HG02938 (cell line): Measurements from ENCODE around the gene LLGL1.

ENCODE experiments used
- ATAC-seq: cut with Tn5 transposase; IDR thresholded peaks from one replicate; pipeline ENCODE4 v1.9.1; 2021; ENCODE audit warnings: mild to moderate bottlenecking, moderate library complexity; ENCODE audit not compliant: unreplicated experiment

The LLGL1 gene

DNA sequence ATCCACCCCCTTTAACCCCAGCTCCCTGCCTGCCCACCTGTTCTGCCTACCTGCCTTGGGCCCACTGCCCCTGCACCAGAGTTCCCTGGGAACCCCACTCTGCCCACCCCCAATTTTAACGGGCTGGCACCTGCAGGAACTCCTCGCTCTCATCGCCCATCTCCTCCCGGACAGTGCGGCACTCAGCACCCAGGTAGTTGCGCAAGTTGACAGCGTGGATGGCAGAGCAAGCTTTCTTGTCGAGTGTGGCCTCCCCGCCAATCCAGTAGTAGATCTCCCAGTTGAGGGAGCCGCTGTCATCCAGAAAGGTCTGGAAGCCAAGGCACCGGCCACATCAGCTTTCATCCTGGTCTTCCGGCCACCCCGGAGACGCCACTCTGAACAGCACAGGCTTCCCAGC, 25.3 kb downstream of the LLGL1 start:
- no peak for ATAC-seq

DNA sequence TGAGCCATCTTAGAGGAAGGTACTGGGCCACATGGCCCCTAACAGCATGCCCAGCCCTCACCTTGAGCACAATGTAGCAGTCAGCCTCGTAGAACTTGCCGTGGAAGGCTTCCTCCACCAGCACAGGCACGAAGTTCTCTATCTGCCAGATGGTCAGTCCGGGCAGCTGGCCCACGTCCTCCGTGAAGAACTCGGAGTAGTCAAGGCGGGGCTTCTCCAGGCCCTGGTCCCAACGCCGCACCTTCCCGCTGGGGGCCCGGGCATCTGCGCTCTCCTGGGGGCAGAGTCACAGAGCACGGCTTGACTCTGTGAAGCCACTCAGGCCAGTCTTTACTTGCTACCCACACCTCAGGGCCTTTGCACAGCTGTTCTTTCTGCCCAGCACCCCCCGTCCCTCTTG, 25.8 kb downstream of the LLGL1 start:
- no peak for ATAC-seq

DNA sequence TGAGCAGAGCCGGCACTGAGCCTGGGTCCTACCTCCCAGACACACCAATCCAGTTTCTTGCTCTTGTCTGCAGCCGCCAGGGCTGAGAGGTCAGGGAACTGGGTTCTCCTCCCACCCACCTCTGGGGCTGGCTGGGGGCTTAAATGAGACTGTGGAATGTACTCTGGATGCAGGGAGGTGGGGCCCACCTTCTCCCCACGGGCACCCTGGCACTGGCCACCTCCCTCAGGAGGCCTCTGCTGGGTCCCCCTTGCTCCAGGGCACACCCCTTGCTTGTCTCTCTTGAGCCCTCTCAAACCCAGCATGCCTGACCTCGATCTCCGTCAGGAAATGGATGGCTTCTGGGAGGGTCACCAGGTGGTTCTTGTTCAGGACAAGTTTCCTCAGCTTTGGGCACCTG, 26.7 kb downstream of the LLGL1 start:
- no peak for ATAC-seq

DNA sequence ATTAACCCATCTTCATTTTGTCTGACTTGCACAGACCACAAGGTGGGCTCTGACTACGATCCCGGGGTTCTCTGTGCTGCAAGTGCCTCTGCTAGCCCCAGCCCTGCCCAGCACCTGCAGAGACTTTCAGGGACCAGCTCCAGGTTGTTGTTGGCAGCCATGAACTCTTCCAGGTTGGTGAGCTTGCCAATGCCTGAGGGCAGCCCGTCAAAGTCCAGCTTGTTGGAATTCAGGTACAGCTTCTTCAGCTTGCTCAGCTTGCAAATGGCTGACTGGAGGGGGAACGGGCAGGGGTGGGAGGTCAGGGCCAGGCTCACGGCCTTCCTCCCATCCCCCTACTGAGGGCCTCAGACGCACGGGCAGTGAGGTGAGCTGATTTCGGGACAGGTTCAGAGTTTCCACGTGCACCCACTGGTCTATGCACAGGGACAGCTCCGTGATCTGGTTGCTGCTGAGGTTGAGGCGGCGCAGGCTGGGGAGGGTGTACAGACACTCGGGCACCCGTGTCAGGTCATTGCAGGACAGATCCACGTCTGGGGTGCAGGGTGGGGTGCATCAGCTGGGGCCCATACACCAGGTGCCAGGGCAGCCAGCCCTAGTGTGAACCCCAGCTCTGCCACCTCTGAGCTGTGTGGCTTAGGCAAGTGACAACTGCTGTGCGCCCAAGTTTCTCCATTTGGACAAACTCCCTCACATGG, 27.9 kb downstream of the LLGL1 start:
- ATAC-seq, result no peak

DNA sequence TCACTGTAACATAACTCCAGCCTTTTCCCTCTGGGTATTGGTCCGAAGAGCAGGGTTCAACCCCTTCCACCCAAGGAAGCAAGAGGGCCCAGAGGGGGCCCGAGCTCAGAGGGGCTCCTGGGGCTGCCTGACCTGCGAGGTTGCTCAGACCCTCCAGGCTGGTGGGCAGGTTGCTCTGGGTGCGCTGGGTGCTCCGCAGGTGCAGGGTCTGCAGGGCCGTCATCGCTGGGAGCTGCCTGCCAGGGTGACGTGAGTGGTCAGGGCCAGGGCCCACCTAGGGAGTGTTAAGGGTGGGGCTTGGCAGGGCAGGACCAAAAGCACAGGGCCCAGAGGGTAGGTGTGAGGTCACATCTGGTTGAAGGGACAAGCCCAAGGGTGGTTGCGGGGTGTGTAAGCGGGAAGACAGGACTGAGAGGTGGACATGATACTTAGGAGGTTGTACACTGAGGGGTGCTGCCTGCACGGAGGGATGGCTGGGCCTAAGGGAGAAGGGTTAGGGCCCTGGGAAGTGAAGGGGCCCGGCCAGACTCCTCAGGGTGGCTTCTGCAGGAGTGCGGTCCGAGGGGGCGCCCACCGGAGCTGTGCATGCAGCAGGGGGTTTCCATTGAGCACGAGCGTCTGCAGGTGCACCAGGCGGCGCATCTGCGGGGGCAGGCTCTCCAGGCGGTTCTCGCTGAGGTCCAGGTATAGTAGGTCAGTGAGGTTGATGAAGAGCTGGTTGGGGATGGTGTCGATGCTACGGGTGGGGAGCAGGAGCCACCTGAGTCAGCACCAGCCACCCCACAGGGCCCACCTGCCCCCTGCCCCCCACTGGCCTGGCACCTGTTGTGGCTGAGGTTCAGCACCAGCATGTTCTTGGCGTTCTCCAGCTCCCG, 28.7 kb downstream of the LLGL1 start:
- no peak for ATAC-seq

DNA sequence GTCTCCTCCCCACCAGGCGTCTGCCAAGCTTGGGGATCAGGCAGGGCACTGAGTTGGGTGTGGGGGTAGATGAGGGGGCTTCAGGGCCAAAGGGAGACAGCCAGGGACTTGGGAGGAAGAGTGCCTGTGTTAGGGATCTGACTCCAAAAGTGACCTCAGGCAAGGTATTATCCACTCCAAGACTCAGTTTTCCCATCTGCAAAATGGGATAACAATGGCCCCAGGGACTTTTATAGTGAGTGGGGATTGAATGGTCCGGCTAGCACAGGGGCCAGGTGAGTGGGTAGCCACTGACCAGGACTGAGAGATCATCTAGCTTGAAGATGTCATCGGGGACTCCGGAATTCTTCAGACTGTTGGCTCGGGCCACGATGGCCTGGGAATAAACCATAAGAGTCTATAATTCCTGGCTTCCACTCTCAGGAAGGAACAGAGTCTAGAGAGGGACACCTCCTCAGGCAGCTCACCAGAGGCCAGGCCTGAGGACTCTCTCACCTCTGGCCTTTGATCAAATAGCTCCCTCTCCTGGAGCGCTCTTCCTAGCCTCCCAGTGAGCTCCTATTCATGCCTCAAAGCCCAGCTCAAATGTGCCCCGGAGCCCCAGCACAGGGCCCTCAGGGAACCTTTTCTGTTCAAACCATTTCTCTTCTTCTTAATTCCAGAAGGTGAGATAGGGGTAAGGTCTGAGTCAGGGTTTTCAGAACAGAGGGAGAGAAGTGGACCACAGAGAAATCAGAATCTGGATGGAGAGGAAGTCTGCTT, 29.6 kb downstream of the LLGL1 start:
- ATAC-seq, result no peak

DNA sequence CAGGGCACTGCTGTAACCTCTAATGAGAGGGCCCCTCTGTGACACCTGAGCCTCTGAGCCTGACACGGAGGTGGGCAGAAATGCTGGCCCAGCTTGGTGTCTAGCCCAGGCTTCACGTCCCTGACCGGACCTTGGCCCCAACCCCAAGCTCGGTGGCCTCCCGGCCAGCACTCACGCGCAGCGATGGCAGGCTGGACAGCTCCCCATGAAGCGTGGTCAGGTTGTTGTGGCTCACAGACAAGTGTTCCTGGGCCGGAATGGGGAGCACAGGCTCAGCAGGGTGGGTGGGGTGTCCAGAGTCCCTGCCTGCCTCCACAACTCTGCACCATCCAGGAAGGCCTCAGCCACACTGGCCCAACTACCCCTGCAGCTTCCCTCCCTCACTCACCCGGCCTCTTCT, 30.9 kb downstream of the LLGL1 start:
- ATAC-seq, result no peak

DNA sequence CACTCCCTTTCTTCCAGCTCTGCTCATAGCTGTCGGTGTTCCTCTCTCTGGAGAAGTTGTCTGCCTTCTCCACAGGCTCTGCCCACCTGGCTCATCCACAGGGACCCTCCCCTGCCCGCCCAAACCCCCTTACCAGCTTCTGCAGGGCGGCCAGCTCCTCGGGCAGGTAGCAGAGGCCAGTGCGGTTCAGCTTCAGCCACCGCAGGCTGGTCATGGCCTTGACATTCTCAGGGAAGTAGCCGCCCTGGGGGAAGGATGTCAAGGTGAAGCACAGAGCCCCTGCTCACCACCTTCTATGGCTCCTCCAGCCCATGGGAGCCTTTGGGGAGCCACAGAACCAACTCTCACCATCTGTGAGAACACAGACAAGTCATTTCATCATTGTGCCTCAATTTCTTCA, 31.3 kb downstream of the LLGL1 start:
- no peak for ATAC-seq

DNA sequence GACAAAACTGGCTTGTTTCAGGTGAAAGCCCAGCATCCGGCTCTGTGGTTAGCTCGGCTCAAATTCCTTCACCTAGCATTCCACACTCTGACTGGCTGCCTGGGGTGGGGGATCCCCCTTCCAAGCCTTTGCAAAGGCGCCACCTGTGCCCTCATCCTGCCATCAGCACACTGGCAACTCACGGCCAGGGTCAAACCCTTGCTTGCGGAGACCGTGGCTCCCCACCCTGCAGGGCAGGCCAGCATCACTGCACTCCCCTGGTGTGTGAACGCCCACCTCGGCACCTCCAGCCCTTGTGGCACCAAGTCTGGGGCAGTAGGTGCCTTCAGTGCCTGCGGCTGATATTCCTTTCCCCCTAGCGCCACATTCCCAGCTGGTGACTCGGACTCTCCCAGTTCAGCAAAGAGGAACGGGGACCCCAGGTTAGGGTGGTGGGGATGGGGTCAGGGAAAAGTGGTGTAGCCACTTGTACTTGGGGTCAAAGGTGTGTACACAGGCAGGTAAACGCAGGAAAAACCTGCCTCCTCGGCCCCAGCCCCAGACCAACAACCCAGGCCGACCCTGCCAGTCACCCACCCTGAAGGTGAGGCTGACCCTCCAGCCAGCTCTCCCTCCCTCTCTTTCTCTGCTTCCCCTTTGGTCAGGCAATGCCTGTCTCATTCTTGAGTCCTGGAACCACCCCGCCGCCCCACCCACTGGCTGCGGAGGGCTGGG, 32.0 kb downstream of the LLGL1 start:
- ATAC-seq, result no peak

DNA sequence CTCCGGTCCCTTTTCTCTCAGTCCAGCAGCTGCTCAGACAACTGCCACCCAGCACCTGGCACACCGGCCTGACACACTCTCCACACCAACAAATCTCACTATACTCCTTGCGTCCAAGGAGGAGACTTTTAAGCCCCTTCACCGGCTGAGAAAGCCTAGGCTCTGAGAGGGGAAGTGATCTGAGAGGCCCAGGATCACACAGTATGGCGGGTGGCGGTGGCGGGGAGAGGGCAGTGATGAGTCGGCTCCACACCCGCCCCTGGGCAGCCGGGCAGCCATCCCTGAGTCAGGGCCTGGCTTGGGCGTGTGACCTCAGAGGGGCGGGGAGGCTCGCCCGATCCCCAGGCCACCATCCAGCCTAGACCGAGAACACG, 32.5 kb downstream of the LLGL1 start:
- ATAC-seq, result no peak

DNA sequence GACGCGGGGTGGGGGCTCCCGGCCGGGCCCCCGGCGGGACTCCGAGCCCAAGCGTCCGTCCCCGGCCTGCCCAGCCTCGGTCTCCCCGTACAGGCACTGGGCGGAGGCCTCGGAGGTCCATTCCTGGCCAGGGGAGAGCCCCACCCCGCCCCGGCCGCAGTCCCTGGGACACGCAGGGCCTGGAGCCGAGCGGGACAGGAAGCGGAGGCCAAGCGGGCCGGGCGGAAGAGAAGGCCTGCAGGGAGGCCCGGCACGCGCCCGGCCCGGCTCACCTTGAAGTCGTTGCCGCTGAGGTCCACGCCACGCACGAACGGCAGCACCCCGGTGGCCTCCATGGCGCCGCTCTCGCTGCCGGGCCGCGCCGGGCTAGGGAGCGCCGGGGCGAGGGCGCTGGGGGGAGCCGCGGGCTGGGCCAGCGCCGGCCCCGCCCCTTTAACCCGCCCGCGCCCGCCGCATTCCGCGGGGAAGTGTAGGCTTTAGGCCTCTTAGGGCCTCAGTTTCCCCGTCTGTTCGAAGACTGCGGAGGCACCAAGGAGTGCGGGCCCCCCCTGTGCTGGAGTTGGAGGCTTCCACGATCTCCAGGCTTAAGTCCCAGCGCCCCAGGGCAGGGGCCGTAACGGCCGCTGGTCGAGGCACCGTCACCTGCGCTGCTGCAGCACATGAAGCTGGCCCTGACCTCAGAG, 33.1 kb downstream of the LLGL1 start, which contains the start of gene FLII:
TSS of gene FLII (minus strand) at position 383 of the 683 bp plus-strand sequence. CDS start at position 335, 48 bp downstream.
- no peak for ATAC-seq

DNA sequence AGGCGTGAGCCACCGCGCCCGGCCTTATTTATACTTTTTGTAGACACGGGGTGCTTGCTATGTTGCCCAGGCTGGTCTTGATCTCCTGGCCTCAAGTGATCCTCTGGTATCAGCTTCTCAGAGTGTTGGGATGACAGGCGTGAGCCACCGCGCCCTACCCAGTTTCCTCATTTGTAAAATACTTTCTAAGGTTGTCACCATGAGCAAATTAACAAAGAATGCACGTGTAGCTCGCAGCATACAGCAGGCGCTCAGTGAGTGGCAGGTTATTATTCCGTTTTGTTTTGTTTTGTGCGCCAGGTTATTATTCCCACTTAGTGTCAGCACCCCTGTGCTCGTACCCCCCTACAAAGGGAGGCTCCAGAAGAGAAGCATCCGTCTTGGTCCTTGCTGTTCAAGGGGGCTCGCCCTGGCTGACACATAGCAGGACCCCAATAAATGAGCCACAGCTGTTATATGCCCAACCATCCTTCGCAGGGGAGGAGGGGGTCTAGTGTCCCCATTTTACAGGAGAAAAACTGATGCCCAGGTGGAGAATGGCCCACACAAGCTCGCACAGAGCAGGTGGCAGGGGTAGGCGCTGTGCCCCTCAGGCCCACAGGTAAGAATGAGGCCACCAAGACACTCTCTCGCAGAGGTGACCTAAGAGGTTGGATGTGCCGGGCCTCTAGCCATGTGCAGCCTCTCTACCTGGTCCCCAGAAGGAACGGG, 34.3 kb downstream of the LLGL1 start:
- no peak for ATAC-seq

DNA sequence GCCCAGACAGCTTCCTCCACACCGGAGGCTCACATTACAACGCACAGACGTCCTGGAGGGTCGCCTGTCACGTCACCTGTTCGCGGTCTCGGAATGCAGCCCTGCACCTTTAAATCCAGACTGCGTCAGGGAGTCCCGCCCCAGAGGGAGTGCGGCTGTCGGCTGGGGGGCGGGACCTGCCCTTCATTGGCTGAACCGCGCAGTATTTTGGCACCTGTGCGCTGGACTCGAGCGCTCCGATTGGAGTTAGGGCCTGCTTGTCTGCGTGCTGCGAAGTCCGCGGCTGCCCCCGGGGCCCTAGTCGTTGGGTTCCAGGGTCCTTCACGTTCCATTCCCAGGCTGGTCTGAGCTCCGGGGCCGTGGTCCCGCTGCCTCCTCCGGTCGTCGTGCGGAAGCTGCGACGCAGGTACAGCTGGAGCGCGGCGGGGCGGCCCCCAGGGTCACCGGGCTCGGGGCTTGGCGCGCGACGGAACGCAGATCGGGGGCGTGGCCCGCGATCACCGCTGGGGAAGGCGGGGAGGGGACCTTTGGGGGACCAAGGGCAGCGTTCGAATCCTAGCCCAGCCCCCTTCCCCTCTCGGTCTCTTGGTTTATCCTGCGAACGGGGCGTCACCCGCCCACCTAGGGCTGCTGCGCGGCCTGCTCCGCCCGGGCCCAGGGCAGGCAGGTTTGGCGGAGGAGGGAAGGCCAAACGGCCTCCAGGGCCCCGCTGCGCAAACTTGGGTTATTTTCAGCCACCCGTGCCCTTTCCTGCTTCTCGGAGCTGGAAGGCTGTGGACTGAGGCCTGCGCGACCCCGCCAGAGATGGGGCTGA, 35.1 kb downstream of the LLGL1 start, which contains the start of gene MIEF2:
TSS of gene MIEF2 (plus strand) at position 331 of the 814 bp plus-strand sequence. CDS start 2,059 bp downstream, outside the sequence.
- ATAC-seq, result peak; percentile 87

DNA sequence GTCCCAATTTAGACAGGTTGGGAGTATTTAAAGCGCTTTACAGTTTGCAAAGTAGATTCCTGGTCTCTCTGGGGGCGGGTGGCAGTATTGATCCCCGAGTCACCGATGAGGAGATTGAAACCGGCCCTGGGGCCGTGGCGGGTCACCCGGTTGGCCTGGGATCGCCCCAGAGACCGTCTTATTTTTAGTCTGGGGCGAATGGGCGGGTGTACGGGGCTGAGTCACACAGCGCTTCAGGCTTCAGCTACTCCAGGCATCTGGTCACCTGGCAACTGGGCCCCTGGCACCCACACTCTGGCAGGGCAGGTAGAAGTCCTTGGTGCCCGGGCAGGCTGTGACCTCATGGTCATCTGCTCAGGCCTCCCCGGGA, 35.7 kb downstream of the LLGL1 start:
- ATAC-seq, result no peak

DNA sequence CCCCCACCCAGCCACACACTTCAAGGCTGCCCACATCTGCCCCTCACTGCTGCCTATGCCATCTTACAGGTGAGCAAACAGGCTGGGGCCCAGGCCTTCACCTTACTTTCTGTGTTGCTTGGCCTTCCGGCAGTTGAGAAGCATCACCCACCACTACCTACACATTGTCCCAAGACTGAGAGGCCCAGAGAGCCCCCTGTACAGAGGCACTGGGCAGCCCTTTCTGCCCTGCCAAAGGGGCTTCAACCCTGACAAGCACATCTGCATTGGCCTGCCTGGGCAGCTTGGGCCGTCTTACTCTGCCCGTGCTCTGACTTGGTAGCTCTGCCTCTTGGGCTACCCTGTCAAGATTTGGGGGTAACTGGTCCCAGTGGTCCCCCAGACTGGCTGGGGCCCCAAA, 36.2 kb downstream of the LLGL1 start:
- no peak for ATAC-seq

DNA sequence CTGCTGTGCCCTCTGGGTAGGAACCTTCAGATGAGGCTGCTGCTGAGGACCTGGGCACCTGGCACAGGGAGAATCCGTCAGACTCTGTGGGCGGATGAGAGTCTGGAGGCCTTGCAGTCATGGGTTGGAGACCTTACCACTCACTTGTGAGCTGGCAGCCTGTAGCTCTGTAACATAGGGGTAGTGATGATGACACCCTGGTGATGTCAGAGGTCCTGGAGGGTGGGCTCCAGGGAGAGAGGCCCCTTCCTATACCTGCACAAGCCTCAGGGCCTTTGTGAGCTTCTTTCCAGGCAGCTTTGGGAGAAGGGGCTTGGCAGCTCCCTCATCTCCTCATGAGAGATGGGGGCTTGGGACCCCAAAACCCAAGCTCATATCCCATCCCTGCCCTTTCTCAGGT, 36.7 kb downstream of the LLGL1 start:
- ATAC-seq, result no peak

DNA sequence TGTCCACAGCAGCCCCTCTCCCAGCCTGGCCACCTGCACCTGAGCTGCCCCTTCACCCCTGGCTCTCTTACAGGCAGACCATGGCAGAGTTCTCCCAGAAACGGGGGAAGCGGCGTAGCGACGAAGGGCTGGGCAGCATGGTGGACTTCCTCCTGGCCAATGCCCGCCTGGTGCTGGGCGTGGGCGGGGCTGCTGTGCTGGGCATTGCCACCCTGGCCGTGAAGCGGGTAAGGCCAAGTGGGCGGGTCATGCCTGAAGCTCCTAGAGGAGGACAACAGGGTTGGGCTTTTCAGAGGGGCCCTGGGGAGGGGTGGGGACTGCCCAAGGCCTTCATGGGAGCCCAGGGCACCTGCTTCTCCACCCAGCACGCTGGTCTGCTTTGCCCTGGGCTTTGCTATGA, 37.2 kb downstream of the LLGL1 start:
- no peak for ATAC-seq

DNA sequence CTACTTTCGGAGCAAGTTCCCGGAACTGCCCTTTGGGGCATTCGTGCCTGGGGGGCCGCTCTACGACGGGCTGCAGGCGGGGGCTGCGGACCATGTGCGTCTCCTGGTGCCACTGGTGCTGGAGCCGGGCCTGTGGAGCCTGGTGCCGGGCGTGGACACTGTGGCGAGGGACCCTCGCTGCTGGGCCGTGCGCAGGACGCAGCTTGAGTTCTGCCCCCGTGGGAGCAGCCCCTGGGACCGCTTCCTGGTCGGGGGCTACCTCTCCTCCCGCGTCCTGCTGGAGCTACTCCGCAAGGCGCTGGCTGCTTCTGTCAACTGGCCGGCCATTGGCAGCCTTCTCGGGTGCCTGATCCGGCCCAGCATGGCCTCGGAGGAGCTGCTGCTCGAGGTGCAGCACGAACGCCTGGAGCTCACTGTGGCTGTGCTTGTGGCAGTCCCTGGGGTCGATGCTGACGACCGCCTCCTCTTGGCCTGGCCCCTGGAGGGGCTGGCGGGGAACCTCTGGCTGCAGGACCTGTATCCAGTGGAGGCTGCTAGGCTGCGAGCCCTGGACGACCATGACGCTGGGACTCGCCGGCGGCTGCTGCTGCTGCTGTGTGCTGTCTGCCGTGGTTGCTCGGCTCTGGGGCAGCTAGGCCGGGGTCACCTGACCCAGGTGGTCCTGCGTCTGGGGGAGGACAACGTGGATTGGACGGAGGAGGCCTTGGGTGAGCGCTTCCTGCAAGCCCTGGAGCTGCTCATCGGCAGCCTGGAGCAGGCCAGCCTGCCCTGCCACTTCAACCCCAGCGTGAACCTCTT, 38.6 kb downstream of the LLGL1 start:
- ATAC-seq, result no peak
